Transverse colon (tissue), 4 donors: Measurements from ENCODE around the gene TRIM6. TPM values are rescaled to one million over a fixed set of nuclear protein-coding genes. Genes with fewer than 3 reads are reported as not detected.

Source experiments
- DNase-seq: peaks from one replicate; pipeline ENCODE4 v3.0.0-alpha.2; 2019
- H3K27ac ChIP-seq, 4 donors: fragments of 200-600 bp; sonication (generic); 2 replicates each; pipeline ENCODE4 v1.5.1; 2016 to 2018; ENCODE audit warnings: inconsistent platforms in 4 of 4
- H3K27me3 ChIP-seq: fragments of 200-600 bp; sonication (generic); 2 replicates; pipeline ENCODE4 v1.5.1; 2017; ENCODE audit warnings: inconsistent platforms
- H3K36me3 ChIP-seq, 4 donors: fragments of 200-600 bp; sonication (generic); 2 replicates each; pipeline ENCODE4 v1.5.1; 2017 to 2019; ENCODE audit warnings: inconsistent platforms in 4 of 4
- H3K4me1 ChIP-seq, 4 donors: fragments of 200-600 bp; sonication (generic); 2 replicates each; pipeline ENCODE4 v1.5.1; 2017 to 2020; ENCODE audit warnings: inconsistent platforms in 4 of 4
- H3K4me3 ChIP-seq, 4 donors: fragments of 200-600 bp; sonication (generic); 1 replicate in 1 of 4; 2 replicates in 3 of 4; pipeline versions ENCODE4 v1.5.1 to v1.6.1; 2017 to 2019; ENCODE audit warnings: inconsistent platforms in 4 of 4
- H3K9me3 ChIP-seq, 2 donors: fragments of 200-600 bp; sonication (generic); 2 replicates each; pipeline ENCODE4 v1.5.1; 2017 to 2019; ENCODE audit warnings: inconsistent platforms in 2 of 2
- CTCF ChIP-seq, 5 experiments: fragments of 200-600 bp in 3 of 5; fragments of 450-650 bp in 2 of 5; sonication (generic) in 3 of 5; IDR thresholded peaks; 1 replicate in 2 of 5; 2 replicates in 3 of 5; pipeline ENCODE4 v1.5.1; 2016 to 2017; ENCODE audit warnings: antibody characterized with exemption in 5 of 5, inconsistent platforms in 3 of 5, mild to moderate bottlenecking in 2 of 5, moderate library complexity in 1 of 5
- EP300 ChIP-seq: sonication (generic); formaldehyde crosslinking; IDR thresholded peaks from one replicate; pipeline ENCODE4 v1.6.1; 2017; ENCODE audit warnings: antibody characterized with exemption, low read depth
- POLR2A ChIP-seq: fragments of 450-650 bp; IDR thresholded peaks from one replicate; pipeline ENCODE4 v1.6.1; 2016; ENCODE audit warnings: antibody characterized with exemption, mild to moderate bottlenecking, moderate library complexity
- POLR2AphosphoS5 ChIP-seq, 3 donors: sonication (generic); formaldehyde crosslinking; IDR thresholded peaks; one replicate each; pipeline ENCODE4 v1.6.1; 2016; ENCODE audit warnings: antibody characterized with exemption in 3 of 3
- WGBS, 2 donors: methylation state at CpG; one replicate each; pipeline ENCODE4 v1.1.5; 2018; ENCODE audit warnings: low coverage in 1 of 2; 5-methylcytosine and 5-hydroxymethylcytosine counted together
- in situ Hi-C, 4 donors: fragments of 200-750 bp; cut with MboI; loops; one replicate each; pipeline versions ENCODE4 v1.15.0 to v1.15.1; 2017; ENCODE audit warnings: low sequenced_read_pairs in 3 of 4, low pct_ligation_motif_present in 1 of 4, low pct_unique_long_range_greater_than_20kb in 1 of 4
- intact Hi-C: fragments of 100-400 bp; cut with DNase I; formaldehyde crosslinking; loops from one replicate; pipeline ENCODE4 v1.15.1; 2023; ENCODE audit warnings: low total_unique reads
- total RNA-seq, 4 donors: library from RNA; depleted of rRNA; stranded (reverse); fragments of >200 nt; gene quantifications; one replicate each; pipeline ENCODE4 v1.1.0, GENCODE V29; 2016

Gene TRIM6
- total RNA-seq, result 1 to 10 TPM in 1 of 4 donors, under 1 TPM in 1, not detected in 2; 0.79 to 1.4 TPM

GRCh38 chr11:5596607-5597201, at the start of gene TRIM6:
TRIM6 (plus strand) TSS chr11:5596637; CDS start chr11:5596898, 261 bp downstream.
- no peaks in the 10 kb centered on the region for H3K36me3 ChIP-seq
- 9 to 34% methylated on average over 5 to 20 of the region's 20 CpGs for WGBS, 2 donors
- peak; percentile 52 for DNase-seq
- intact Hi-C loops (loop anchor here (10.0 kb wide), 1 partner anchor 88 kb away; the partner anchor contains the start of genes TRIM22 and TRIM5), in situ Hi-C loops (no loop called here)
- TF ChIP-seq POLR2AphosphoS5 (IDR thresholded peaks at IDR 0.05), result no peak
- TF ChIP-seq CTCF (IDR thresholded peaks at IDR 0.05), result no peak
- no peak for TF ChIP-seq POLR2A
- no peaks in the 10 kb centered on the region for H3K27me3 ChIP-seq
- peak within 1 kb of the TSS; percentile 21 to 50 (median 34) for H3K4me3 ChIP-seq
- H3K27ac ChIP-seq, result peak within 1 kb of the TSS; percentile 45 to 71 (median 62)
- H3K4me1 ChIP-seq, result peaks cover 0 to 18% (median 6%) of the 10 kb centered on the region in 4 donors
- H3K9me3 ChIP-seq, result no peaks in the 10 kb centered on the region

- Histone ChIP-seq H3K36me3 (no peaks in the 10 kb centered on the region), H3K27ac (no peak overlapping the region), H3K9me3 (no peaks in the 10 kb centered on the region), H3K27me3 (no peaks in the 10 kb centered on the region), H3K4me3 (no peak overlapping the region), H3K4me1 (no peaks in the 10 kb centered on the region)
- no peak for DNase-seq
- WGBS, 2 donors, result 100% methylated on average over 1 of the region's 1 CpG
- intact Hi-C loops (no loop called here), in situ Hi-C loops (no loop called here)
- TF ChIP-seq POLR2AphosphoS5 (IDR thresholded peaks at IDR 0.05) (no peak), CTCF (IDR thresholded peaks at IDR 0.05) (no peak), POLR2A (no peak), EP300 (no peak)
Observed at GRCh38 chr11:5547982-5548381, 48.5 kb upstream of the TRIM6 start.

GRCh38 chr11:5548440-5548839, 48.0 kb upstream of the TRIM6 start, which contains the start of gene OR52H1:
OR52H1 (minus strand) TSS chr11:5548540; CDS start chr11:5545505, 3,035 bp downstream.
- no peaks in the 10 kb centered on the region for H3K4me1 ChIP-seq
- H3K9me3 ChIP-seq, result no peaks in the 10 kb centered on the region
- H3K4me3 ChIP-seq, result no peak within 1 kb of the TSS
- intact Hi-C loops (no loop called here), in situ Hi-C loops (no loop called here)
- WGBS, 2 donors, result 43% methylated on average over 1 of the region's 1 CpG; no CpG with 5 or more reads in 1 of the 2 donors
- H3K27ac ChIP-seq, result no peak within 1 kb of the TSS
- no peak for DNase-seq
- H3K36me3 ChIP-seq, result no peaks in the 10 kb centered on the region
- H3K27me3 ChIP-seq, result no peaks in the 10 kb centered on the region
- no peak for TF ChIP-seq POLR2AphosphoS5 (IDR thresholded peaks at IDR 0.05)
- no peak for TF ChIP-seq CTCF (IDR thresholded peaks at IDR 0.05)
- no peak for TF ChIP-seq POLR2A
- TF ChIP-seq EP300, result no peak

GRCh38 chr11:5550440-5551095, 45.9 kb upstream of the TRIM6 start:
- H3K27me3 ChIP-seq, result no peaks in the 10 kb centered on the region
- TF ChIP-seq CTCF (IDR thresholded peaks at IDR 0.05), result no peak
- TF ChIP-seq POLR2AphosphoS5 (IDR thresholded peaks at IDR 0.05), result no peak
- no peak for TF ChIP-seq POLR2A
- no peak for TF ChIP-seq EP300
- intact Hi-C loops (no loop called here), in situ Hi-C loops (no loop called here)
- no peaks in the 10 kb centered on the region for H3K36me3 ChIP-seq
- no peaks in the 10 kb centered on the region for H3K9me3 ChIP-seq
- H3K4me3 ChIP-seq, result no peak overlapping the region
- no peak overlapping the region for H3K27ac ChIP-seq
- no peak for DNase-seq
- WGBS, 2 donors, result 64 to 73% methylated on average over 5 of the region's 5 CpGs
- no peaks in the 10 kb centered on the region for H3K4me1 ChIP-seq
